Ureter (tissue), 1 donor: ENCODE measurements around the gene LRRC36. TPM values are rescaled to one million over a fixed set of nuclear protein-coding genes. Genes with fewer than 3 reads are reported as not detected.
"Not testable (repeated sequence)": the region's sequence is repeated elsewhere in the genome, so short reads cannot be mapped to it uniquely, and the experiment has no call there.

Experiments used
- DNase-seq: peaks from one replicate; pipeline ENCODE4 v3.0.0-alpha.2; 2020; ENCODE audit warnings: low spot score
- total RNA-seq: library from RNA; stranded (reverse); gene quantifications from one replicate; pipeline ENCODE4 v1.2.4, GENCODE V29; 2023
- donor health status: DM: yes; HTN: yes; CAD: no.

LRRC36 gene
- total RNA-seq, 1 donor from 2014 or later, result not detected

GRCh38 chr16:67400901-67401300, 74.3 kb downstream of the LRRC36 start:
- DNase-seq, result no peak

DNA sequence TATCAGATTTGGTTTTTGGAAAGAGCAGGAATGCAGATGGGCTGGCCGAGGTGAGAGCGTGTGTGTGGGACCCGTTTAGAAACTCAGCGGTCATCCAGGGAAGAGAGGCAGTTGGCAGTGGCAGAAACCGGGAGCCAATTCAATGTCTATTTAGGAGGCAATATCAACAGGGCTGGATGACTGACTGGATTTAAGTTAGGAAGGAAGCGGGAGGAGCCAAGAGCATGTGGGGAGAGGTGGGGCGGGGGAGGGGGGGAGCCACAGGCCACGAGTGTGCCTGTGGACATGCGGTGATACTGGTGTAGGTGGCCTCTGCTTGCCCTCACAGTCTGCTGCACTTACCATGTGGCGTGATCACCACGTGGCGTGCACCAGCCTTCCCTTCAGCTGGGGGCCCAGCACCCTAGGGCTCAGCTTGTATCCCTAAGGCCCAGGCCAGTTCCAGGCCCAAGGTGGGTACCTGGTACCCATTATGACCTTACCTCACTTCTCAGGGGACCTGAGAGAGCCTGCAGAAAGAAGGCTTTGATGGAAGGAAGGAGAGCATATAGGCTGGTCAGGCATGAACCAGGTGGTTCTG, 77.5 kb downstream of the LRRC36 start:
- no peak for DNase-seq

DNA sequence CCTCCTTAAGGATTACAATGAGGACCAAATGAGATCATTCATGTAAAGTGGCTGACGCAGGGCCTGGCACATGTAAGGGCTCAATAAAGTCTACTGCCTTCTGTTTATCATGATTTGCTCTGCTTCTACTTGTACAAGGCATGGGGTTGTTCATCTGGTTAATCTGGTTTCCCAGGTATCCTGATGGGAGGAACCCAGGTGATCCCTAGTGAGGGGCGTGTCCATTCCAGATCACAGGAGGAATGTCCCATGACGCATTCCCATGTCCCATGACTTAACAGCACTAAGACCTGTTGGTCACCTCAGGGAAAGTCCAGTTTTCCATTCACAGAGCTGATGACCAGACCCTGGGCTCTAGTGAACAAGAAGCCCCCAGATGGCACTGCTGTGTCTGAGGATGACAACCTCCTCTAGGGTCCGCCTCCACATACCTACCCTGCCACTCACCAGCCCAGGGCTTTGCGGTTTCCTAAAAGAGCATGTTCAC, 78.2 kb downstream of the LRRC36 start:
- DNase-seq, result peak; percentile 86

- DNase-seq, result no peak
These were observed 78.7 kb downstream of the LRRC36 start for GRCh38 chr16:67405336-67405735.

DNA sequence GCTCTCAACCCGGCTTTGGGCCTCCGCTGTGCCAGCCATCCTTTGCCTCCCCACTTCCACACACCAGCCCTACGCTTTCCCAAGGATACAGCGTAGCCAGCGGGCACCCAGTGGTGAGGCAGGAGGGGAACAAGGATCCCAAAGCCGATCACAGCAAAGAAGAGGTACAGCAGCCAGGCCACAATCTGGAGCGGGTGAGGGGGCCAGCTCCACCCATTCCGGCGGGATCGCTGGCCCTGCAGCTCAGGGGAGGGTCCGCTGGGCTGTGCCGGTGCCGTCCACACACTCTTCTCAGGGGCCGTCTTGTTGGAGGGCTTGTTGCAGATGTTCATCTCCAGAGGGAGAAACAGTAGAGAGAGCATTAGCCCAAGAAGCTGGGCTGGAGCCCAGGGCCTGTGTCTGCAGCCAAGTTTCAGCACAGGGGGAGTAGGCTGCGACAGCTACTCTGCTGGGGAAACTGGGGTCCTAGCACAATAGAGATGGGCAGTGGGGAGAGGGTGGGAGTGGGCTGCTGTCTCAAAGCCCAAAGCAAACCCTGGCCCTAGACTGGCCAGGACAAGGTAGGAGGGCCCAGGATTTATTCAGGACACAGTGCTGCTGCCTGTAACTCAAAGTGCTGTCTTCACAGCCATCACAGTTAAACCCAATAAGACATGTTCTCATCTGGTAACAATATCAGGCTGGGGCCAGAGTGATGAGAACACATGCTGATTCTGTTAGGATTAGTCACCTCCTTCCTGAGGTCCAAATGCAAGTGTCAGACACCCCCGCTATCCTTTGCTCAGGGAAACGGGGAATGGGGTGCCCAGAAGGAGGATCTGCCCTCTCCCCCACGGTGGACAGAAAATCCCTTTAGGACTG, 79.7 kb downstream of the LRRC36 start:
- no peak for DNase-seq

GRCh38 chr16:67407176-67407787, 80.7 kb downstream of the LRRC36 start:
- no peak for DNase-seq

DNA sequence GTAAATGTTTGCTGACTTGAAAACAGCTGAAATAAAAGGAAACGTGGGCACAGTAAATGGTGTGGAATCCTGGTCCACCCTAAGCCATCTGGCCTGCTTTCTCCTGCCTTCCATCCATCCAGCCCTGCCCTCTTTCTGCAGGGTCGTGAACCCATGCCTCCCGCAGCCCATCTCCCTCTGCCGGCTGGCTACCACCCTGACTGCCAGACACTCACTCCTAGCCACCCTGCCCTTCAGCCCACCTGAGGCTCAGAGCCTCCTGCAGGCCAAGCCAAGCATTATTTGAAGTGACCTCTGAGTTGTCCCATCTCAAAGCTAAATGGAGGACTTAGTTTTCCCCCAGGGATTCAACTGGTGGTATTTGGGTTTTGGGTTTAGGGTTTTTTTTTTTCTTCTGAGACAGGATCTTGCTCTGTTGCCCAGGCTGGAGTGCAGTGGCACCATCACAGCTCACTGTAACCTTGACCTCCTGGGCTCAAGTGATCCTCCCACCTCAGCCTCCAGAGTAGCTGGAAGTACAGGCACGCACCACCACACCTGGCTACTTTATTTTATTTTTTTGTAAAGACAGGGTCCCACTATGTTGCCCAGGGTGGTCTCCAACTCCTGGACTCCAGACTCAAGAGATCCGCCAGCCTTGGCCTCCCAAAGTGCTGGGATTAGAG, 81.3 kb downstream of the LRRC36 start:
- DNase-seq, result no peak

GRCh38 chr16:67409631-67410030, 83.0 kb downstream of the LRRC36 start:
- DNase-seq, result no peak

- DNase-seq, result no peak
These were observed 84.7 kb downstream of the LRRC36 start for GRCh38 chr16:67411339-67411738.

GRCh38 chr16:67412294-67412693, 85.7 kb downstream of the LRRC36 start:
- no peak for DNase-seq

- DNase-seq, result no peak
These were observed 87.6 kb downstream of the LRRC36 start for GRCh38 chr16:67413978-67414911.

DNA sequence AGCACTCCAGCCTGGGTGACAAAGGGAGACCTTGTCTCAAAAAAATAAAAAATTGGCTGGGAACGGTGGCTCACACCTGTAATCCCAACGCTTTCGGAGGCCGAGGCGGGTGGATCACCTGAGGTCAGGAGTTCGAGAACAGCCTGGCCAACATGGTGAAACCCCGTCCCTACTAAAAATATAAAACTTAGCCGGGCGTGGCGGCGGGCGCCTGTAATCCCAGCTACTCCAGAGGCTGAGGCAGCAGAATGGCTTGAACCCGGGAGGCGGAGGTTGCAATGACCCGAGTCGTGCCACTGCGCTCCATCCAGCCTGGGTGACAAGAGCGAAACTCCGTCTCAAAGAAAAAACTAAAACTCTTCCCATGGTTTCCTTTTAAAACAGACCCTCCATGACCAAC, 88.8 kb downstream of the LRRC36 start:
- not testable (repeated sequence) for DNase-seq

DNA sequence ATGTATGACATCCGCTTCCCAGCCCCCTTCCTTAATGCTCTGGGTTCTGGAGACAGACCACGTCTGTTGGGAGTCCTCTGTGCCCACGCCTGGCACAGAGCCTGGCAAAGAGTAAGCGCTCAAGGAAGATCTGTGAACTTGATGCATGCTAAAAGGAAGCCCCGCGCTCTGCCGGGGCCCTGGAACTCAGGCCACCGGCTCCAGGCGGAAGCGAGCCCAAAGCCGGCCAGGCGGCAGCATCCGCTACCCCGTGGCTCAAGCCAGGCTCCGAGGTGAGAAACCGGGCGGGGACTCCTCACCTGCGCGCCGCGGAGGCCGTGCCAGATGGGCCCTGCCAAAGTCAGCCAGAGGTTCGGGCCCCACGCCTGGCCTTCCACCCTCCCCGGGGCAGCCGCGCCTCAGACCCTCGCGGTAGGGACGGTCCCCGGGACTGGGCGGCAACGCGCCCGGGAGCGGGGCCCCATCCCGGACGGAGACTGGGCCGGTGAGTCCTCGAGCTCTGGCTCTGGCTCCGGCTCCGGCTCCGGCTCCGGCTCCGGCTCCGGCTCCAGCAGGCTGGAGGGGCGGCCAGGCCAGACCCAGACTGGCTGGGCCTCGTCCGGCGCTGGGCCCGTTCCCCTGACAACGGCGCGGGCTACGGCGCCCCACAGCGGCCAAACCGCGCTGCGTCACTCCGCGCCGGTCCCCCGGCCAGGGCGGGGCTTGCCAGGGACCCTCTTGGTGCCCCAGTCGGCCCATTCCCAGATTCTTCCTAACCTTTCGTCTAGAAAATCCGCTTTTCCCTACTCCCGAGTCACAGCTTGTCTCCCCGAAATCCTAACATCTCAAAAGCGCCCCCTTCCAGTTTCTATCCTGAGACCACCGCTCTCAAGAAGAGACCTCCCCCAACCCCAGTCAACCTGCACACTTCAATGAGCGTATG, 89.5 kb downstream of the LRRC36 start, which contains the start of gene ZDHHC1:
ZDHHC1 (minus strand) TSS at position 606 of the 922 bp plus-strand sequence. CDS start 8,702 bp downstream, outside the sequence.
- DNase-seq, result peak; percentile 71

- DNase-seq, result no peak
These were observed 90.9 kb downstream of the LRRC36 start for GRCh38 chr16:67417333-67418061.

- DNase-seq, result no peak
These were observed 92.9 kb downstream of the LRRC36 start for GRCh38 chr16:67419502-67419901.

GRCh38 chr16:67419931-67420330, 93.3 kb downstream of the LRRC36 start:
- DNase-seq, result no peak

DNA sequence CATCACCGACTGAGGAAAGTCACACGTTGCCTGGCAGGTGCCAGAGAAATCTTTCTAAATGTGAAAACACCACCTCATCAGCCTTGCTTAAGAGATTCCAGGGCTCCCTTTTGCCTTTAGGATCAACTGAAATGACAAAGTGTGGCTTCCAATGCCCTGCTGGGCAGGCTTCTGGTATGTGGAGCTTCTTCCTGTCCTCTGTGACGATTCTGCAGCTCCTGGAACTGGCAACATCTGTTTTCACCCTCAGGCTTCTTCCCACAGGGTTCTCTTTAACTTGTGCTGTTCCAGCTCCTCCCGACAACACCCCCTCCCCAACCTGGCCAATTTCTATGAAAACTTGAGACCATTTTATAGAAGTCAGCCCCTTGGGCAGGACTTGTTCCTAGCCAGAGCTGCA, 94.4 kb downstream of the LRRC36 start:
- no peak for DNase-seq

DNA sequence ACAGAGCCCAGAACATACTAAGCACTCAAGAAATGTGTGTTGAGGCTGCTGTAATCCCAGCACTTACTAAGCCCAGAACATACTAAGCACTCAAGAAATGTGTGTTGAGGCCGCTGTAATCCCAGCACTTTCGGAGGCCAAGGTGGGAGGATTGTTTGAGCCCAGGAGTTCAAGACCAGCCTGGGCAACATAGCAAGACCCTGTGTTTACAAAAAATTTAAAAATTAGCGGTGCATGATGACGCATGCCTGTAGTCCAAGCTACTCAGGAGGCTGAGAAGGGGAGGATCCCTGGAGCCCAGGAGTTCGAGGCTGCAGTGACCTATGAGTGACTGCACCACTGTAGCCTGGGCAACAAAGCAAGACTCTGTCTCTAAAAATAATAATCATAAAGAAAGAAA, 96.4 kb downstream of the LRRC36 start:
- no peak for DNase-seq

DNA sequence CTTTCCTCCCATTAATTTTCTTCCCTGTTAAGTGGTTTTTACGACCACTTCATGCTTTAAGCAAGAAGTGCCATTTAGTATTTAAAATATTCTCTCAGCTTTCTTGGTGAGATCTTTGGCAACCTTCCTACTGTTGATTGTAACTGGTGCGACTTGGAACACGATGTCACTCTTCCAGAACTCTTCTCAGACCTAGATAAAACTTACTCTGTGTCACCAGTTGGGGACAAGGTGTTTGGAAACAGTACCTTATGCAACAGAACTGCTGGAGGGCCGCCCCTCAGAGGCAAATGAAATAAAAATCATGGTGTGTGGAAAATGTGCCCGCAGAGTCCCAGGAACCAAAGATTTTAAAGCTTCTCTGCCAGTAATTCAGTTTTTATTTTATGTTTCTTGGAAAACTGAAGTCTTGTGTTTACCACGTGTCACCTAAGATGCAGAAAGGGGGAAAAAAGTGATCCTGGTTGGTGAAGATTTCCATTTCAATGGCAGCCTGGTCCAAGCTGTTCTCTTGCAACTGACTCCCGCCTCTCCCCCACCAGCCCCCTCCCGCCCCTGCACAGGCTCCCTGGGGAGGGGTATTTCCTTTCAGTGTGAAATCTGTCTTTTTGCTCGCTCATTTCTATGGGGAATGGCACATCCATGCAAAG, 97.1 kb downstream of the LRRC36 start:
- no peak for DNase-seq
